NCI-H69 (cell line): ENCODE results near the gene SNTG2.

Experiments
- DNase-seq: peaks from one replicate; lab custom pipeline; 2025; lab: John Stamatoyannopoulos, UW

The SNTG2 gene

GRCh38 chr2:926896-927295, 23.8 kb upstream of the SNTG2 start:
- no peak for DNase-seq

DNA sequence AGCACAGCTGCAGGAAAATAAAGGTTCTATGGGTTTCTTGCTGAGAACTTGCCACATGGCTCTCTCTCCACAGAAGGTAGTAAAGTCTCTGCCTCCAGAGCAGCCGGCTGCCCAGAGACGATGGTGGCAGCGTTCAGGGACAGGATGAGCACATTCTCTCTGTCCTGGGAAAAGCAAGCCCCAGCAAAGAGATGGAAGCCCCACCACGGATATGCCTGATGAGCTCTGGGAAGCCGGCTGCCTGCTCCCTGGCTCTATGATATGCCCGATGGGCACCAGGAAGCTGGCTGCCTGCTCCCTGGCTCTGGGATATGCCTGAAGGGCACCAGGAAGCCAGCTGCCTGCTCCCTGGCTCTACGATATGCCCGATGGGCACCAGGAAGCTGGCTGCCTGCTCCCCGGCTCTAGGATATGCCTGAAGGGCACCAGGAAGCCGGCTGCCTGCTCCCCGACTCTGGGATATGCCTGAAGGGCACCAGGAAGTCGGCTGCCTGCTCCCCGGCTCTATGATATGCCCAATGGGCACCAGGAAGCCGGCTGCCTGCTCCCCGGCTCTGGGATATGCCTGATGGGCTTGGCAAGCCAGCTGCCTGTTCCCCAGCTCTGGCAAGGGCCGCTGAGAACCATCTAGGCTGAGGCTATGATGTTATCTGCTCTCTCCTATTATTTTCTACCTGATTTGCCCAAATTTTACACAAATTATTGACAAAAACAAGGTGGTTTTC, 21.5 kb upstream of the SNTG2 start:
- DNase-seq: no peak

DNA sequence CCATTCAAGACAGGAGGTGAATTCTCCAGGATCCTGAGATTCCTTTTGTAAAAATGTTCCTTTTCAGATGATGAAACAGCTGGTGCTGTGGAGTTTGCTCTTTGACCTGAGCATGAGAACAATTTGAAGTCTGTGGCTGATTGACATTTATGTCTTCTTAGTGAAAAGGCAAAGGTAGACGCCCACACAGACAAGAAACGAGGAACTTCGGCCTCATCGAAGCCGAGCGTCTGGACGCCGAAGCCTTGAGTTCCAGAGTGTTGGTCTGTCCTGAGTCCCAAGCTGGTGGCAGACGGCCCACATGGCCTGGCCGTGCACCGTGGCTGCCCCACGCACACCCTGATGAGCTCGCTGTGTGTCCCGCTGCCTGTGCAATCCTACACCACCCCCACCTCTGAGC, 20.7 kb upstream of the SNTG2 start:
- no peak for DNase-seq

- DNase-seq: no peak
Measured at GRCh38 chr2:930935-931334, 19.7 kb upstream of the SNTG2 start.

DNA sequence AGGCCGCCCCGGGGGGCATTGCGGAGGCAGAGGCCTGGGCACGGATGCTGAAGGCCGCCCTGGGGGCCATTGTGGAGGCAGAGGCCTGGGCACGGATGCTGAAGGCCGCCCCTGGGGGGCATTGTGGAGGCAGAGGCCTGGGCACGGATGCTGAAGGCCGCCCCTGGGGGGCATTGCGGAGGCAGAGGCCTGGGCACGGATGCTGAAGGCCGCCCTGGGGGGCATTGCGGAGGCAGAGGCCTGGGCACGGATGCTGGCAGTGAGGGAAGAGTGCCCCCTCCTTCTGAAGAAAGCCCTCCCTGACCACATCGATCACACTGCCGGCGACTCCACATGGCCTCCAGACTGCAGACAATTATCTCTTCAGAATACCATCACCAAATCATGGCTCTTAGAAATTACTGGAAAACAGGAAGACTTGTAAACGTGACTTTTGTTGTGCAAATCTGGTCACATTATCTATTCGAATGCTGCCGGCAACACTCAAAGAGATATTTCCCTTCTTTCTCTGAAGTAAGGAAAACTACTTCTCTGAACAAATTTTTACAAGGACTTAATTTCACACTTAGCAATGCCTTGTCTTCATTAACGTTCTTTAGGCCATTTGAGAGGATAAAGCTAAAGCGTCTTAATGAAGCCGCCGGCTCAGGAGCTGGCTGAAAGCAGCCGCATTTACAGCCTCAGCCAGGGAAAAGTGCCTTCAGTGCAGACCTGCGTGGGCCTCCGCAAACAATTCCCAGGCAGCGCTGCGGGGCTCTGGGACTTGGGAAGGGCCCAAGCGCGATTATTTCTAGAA, 18.1 kb upstream of the SNTG2 start:
- no peak for DNase-seq

- no peak for DNase-seq
Measured at GRCh38 chr2:933734-934295, 16.8 kb upstream of the SNTG2 start.

- no peak for DNase-seq
Measured at GRCh38 chr2:937530-937929, 13.1 kb upstream of the SNTG2 start.

DNA sequence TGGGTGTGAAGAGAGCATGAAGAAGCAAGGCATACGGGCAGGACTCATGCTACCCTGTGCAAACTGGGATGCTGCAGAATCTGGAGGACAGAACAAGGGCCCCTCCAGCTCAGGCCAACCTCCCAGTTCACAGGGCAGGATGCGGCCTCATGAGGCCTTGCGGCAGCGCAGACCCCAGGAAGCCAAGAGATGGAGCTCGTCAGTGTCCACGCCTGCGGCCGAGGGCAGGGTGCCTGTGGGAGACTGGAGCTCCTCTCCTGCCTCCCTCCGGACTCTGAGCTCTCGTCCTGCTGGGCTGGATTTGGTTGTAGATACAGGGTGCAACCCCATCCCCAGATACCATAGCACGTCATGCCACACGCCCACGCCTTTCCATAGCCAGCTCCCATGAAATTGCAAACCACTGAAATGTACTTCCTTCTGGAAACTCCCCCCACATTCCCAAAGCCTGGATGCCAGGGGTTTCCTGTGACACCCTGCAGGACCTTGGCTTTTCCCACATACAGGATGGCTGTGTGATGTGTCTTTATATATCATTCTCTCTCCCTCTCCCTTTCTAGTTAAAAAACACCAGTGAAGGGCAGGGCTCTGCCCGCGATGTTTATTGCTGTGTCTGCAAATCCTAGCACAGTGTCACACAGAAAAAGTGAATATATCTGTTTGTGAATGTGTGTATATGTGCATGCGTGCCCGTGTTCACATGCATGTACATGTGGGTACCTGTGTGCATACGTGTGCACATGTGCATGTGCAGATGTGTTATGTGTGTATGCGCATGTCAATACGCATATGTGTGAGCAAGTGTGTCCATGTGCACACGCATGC, 12.3 kb upstream of the SNTG2 start:
- no peak for DNase-seq

- DNase-seq: no peak
Measured at GRCh38 chr2:939936-940601, 10.6 kb upstream of the SNTG2 start.

DNA sequence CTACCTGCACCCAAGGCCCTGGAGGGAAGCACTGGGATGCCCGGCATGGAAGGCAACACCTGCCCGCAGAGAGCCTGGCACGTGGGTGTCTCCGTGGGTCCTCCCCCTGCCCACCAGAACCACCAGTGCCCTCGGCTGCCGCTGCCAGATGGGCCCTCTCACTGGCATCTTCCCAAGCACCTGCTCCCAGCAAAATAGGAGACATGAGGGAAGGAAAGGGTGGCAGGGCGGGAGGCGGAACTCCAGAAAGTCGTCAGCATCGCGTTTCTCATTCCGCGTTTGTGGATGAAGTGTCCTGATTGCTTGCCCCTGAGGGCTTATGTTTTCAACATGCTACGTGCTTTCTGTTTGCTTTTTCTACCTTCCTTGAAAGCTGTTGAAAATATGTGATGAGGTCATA, 8.8 kb upstream of the SNTG2 start:
- DNase-seq: no peak

DNA sequence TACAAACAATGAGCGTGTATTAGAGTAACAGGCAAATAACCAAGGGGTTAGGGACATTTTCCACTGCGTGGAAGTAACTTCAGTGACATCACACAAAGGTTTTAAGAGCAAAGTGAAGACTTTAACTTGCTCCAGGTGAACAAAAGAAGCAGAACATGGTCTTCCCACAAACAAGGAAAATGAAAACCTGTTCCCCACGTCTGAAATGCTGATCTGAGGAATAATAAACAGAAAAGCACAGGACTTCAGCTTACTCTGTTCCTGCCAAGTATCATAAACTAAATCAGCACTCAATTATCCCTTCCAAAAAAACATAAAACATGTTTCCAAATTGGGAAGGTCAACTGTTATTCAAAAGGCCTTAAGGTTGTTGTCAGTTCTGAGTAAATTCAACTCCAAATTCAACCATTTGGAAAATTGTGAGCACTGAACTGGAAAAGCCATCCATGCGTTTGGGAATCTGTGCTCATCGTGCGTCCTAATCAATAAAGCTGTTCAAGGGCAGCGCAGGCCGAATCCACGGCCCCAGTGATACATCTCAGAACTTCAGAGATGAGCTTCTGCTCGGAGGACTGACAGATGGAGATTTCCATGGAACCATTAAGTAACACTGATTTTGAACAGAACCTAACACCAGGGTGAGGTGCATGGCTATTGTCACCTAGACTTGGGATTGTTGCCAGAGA, 7.7 kb upstream of the SNTG2 start:
- no peak for DNase-seq

DNA sequence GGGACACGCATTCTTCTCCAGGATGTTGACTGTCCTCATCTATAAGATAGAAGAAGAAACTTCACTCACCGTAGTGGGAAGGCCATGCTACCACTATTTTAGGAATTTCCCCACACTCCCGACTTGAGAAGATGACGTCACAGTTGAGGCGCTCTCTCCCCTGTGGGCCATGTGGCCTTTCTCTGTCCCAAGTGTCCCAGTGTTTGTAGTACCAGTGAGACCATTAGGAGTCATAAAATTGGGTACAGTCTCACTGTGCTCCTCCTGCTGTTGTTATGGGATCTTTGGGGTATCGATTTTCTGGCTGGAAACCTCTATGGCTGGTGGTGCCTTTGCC, 7.2 kb upstream of the SNTG2 start:
- no peak for DNase-seq

GRCh38 chr2:943821-944220, 6.8 kb upstream of the SNTG2 start:
- DNase-seq: no peak

DNA sequence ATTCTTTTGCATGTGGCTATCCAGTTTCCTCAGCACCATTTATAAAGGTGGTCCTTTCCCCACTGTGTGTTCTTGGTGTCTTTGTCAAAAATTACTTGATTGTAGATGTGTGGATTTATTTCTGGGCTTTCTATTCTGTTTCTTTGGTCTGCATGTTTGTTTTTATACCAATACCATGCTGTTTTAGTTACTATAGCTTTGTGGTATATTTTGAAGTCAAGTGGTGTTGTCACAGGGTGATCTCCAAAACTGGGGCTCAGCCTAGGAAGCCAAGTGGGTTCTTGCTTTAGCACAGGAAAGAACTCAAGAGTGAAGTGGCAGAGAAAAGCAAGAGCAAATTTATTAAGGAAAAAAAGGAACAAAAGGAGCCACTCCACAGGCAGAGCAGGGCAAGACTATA, 6.0 kb upstream of the SNTG2 start:
- no peak for DNase-seq

GRCh38 chr2:945104-945503, 5.5 kb upstream of the SNTG2 start:
- DNase-seq: no peak

DNA sequence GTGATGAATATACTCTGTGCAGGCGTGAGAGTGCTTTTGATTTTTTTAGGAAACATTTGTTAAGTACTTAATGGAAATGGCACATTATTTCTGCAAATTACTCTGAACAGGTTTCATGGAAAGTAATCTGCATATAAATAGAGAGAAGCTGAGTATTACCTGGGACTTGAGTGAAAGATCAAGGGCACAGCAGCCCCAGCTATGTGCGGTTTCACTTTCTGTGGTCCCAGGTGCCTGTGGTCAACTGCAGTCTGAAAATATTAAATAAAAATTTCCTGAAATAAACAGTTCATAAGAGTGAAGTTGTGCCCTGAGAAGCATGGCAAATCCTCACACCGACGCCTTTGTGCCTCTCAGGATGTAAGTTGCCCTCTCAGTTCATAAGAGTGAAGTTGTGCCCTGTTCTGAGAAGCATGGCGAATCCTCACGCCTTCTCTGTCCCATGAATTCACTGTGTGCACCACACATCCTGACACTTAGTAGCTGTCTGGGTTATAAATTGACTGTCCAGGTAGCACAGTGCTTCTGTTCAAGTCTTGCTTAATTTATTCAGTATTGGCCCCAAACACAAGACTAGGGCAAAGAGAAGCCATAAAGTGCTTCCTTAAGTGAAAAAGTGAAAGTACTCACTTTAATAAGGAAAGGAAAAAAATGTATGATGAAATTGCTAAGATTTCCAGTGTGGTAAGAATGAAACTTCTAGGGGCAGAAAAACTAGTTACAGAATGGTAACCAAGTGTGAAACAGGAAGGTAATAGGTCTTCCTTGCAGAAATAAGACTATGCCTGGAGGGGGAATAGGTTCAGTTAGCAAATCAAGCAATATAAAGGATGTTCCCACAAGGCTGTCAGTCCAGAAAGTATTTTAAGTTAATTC, 4.3 kb upstream of the SNTG2 start:
- DNase-seq: no peak

DNA sequence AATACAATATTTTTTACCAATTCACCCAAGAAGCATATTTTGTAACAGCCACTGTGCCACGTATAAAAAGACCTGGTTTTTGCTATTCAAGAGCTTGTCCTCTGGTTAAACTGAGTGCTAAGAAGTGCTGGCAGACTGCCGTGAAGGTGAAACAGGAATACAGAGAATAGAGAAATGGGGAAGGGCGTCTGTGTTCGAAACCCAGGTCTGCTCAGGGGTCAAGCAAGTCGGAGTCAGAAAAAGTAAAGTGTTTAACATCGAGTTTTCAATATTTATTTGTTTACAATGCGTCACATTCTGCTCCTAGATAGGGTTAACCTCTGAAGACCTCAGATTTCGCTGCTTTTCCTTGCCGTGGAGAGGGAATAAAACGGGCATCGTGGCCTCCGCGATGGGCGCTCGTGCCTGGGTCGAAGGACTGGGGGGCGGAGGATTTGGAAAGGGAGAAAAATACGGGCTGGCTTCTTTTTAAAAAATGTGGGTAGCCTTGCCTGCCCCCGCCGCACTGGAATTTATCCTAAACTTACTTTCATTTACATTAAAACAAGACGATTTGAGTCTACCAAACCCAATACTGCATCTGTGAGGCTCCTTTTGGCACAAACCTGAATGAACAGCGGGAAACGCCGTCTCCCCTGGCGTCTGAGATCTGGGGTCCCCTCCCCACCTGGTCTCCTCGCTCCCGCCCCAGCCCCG, 1.1 kb upstream of the SNTG2 start:
- no peak for DNase-seq

- no peak for DNase-seq
Measured at GRCh38 chr2:951224-952006, 766 bp downstream of the SNTG2 start.

- no peak for DNase-seq
Measured at GRCh38 chr2:953408-953807, 2.8 kb downstream of the SNTG2 start.
